Activated CD4-positive, alpha-beta memory T cell treated with anti-CD3 and anti-CD28 coated beads, Interleukin-2, amount 10 ng/mL, durations not matched to agents 7 days and 5 days (primary cell): Measurements from ENCODE around the gene SIAH3. TPM values are rescaled to one million over a fixed set of nuclear protein-coding genes. Genes with fewer than 3 reads are reported as not detected.
"Not testable (repeated sequence)": the region's sequence is repeated elsewhere in the genome, so short reads cannot be mapped to it uniquely, and the experiment has no call there.

Source experiments
- CTCF ChIA-PET: fragments of 350-600 bp; sonication (Branson Sonifier 250); formaldehyde crosslinking; loops from one replicate; lab custom pipeline; 2021; ENCODE audit warnings: antibody characterized with exemption, inconsistent platforms; lab: Charles Lee
- POLR2A ChIA-PET: fragments of 350-600 bp; sonication (Branson Sonifier 250); formaldehyde crosslinking; loops from one replicate; lab custom pipeline; 2021; ENCODE audit warnings: antibody characterized with exemption; lab: Charles Lee
- DNase-seq: peaks from one replicate; pipeline ENCODE4 v3.0.0-alpha.2; 2020
- H3K27ac Mint-ChIP-seq: one replicate; pipeline ENCODE4 v1.8.0; 2021; ENCODE audit warnings: mild to moderate bottlenecking, mixed read lengths
- H3K27me3 Mint-ChIP-seq: one replicate; pipeline ENCODE4 v1.8.0; 2021; ENCODE audit warnings: mixed read lengths
- H3K36me3 Mint-ChIP-seq: one replicate; pipeline ENCODE4 v1.8.0; 2021; ENCODE audit warnings: low read depth, mixed read lengths
- H3K4me1 Mint-ChIP-seq: one replicate; pipeline ENCODE4 v1.8.0; 2021; ENCODE audit warnings: mixed read lengths
- H3K4me3 Mint-ChIP-seq: one replicate; pipeline ENCODE4 v1.8.0; 2021; ENCODE audit warnings: mild to moderate bottlenecking, mixed read lengths
- H3K9me3 Mint-ChIP-seq: one replicate; pipeline ENCODE4 v1.8.0; 2021; ENCODE audit warnings: mixed read lengths
- total RNA-seq, 2 experiments: library from RNA; stranded (reverse); gene quantifications; one replicate each; pipeline ENCODE4 v1.2.3, GENCODE V29; 2021

Gene SIAH3
- total RNA-seq, 2 experiments from 2014 or later = 0.03 TPM; not detected in 1

DNA sequence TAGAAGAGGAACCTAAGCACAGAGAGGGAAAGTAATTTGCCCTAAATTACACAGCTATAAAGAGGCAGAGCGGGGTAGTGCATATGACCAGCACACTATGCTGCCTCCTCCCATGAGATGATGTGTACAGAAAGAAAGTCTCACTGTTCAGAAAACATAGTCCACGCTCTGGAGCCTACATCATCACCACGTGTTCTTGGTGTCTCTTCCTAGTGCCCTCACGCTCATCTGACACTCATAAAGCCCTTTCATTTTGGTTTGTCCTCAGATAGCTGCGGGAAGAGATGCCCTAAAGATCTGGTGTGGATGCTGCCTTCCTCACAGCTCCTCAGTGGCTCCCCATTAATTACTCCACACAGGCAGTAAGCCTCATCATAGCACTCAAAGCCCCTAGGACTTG lies 27.4 kb upstream of the SIAH3 start:
- Mint-ChIP-seq H3K27ac (no peak overlapping the region), H3K9me3 (no peaks in the 10 kb centered on the region), H3K4me1 (no peaks in the 10 kb centered on the region), H3K36me3 (no peaks in the 10 kb centered on the region), H3K4me3 (no peak overlapping the region), H3K27me3 (peaks cover 21% of the 10 kb centered on the region)
- ChIA-PET POLR2A (no interaction called here), CTCF (no interaction called here)
- DNase-seq = no peak

DNA sequence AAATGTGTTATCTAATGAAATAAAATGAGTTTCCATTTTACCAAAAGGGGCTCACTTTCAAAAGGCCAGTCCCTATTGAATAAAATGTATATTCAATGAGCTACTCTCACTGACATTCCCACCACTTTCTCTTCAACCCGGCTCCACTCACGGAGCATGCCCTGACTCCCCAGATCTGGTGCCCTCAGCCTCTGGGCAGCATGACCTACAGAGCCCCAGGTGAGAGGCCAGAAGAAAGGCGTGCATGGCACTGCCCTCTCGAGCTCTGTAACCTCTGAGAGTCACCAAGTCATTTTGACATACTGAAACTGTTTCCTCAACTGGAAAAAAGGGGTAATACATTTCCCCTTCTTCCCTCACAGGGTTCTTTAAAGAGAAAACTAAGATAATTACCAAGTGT lies 25.2 kb upstream of the SIAH3 start:
- Mint-ChIP-seq H3K27me3 (peaks cover 15% of the 10 kb centered on the region), H3K36me3 (no peaks in the 10 kb centered on the region), H3K9me3 (no peaks in the 10 kb centered on the region), H3K4me3 (no peak overlapping the region), H3K4me1 (no peaks in the 10 kb centered on the region), H3K27ac (no peak overlapping the region)
- ChIA-PET CTCF (no interaction called here), POLR2A (no interaction called here)
- no peak for DNase-seq

DNA sequence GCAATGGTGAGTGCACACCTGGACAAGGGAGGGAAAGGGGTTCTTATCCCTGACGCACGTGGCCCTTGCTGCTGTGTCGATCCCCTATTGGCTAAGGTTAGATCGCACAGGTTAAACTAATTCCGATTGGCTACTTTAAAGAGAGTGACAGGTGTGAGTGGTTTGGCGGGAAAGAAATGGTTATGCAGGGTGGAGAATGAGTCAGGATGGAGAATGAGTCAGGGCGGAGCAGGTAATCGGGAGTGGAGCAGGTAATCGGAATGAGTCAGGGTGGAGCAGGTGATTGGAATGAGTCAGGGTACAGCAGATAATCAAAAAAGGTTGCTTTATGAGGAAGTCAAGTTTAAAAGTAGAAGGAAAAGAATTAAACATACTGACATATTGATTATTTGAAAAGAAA lies 24.4 kb upstream of the SIAH3 start:
- Mint-ChIP-seq H3K27ac (no peak overlapping the region), H3K9me3 (no peaks in the 10 kb centered on the region), H3K36me3 (no peaks in the 10 kb centered on the region), H3K4me3 (no peak overlapping the region), H3K4me1 (no peaks in the 10 kb centered on the region), H3K27me3 (peaks cover 15% of the 10 kb centered on the region)
- DNase-seq = no peak
- CTCF ChIA-PET = no interaction called here
- POLR2A ChIA-PET = no interaction called here

- Mint-ChIP-seq H3K27ac (no peak overlapping the region), H3K4me1 (no peaks in the 10 kb centered on the region), H3K4me3 (no peak overlapping the region), H3K27me3 (peaks cover 11% of the 10 kb centered on the region), H3K9me3 (no peaks in the 10 kb centered on the region), H3K36me3 (no peaks in the 10 kb centered on the region)
- ChIA-PET POLR2A (no interaction called here), CTCF (no interaction called here)
- no peak for DNase-seq
Measured at GRCh38 chr13:45873491-45874325, 22.2 kb upstream of the SIAH3 start.

GRCh38 chr13:45872566-45872965 lies 21.0 kb upstream of the SIAH3 start:
- ChIA-PET POLR2A (no interaction called here), CTCF (no interaction called here)
- Mint-ChIP-seq H3K27ac (no peak overlapping the region), H3K4me3 (no peak overlapping the region), H3K36me3 (no peaks in the 10 kb centered on the region), H3K9me3 (no peaks in the 10 kb centered on the region), H3K4me1 (no peaks in the 10 kb centered on the region), H3K27me3 (peaks cover 8% of the 10 kb centered on the region)
- DNase-seq = no peak

DNA sequence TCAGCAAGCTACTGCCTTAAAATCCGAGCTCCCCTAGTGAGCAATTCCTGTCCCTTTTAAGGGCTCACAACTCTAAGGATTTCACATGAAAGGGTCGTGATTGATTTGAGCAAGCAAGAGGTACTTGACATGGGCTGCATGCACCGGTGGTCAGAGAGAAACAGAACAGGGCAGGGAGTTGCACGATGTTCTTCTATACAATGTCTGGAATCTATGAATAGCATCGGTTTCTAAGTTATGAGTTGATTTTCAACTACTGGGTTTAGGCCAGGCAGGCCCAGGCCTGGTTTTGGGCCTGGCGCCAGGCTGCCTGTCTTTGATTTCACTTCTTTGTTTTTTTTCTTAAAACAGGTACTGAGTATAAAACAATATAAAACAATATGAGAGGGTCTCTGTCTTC lies 19.6 kb upstream of the SIAH3 start:
- H3K4me1 Mint-ChIP-seq, CTCF ChIA-PET, H3K36me3 Mint-ChIP-seq, H3K9me3 Mint-ChIP-seq, POLR2A ChIA-PET, H3K4me3 Mint-ChIP-seq, H3K27me3 Mint-ChIP-seq, DNase-seq, H3K27ac Mint-ChIP-seq: not testable (repeated sequence)

GRCh38 chr13:45870232-45870631 lies 18.7 kb upstream of the SIAH3 start:
- CTCF ChIA-PET = no interaction called here
- Mint-ChIP-seq H3K27ac (no peak overlapping the region), H3K4me3 (no peak overlapping the region), H3K4me1 (no peaks in the 10 kb centered on the region), H3K9me3 (no peaks in the 10 kb centered on the region), H3K36me3 (no peaks in the 10 kb centered on the region), H3K27me3 (peaks cover 7% of the 10 kb centered on the region)
- POLR2A ChIA-PET = no interaction called here
- no peak for DNase-seq

GRCh38 chr13:45865414-45865813 lies 13.9 kb upstream of the SIAH3 start:
- H3K4me1 Mint-ChIP-seq = no peaks in the 10 kb centered on the region
- no peaks in the 10 kb centered on the region for H3K9me3 Mint-ChIP-seq
- CTCF ChIA-PET = no interaction called here
- no peak for DNase-seq
- peaks cover 16% of the 10 kb centered on the region for H3K27me3 Mint-ChIP-seq
- H3K27ac Mint-ChIP-seq = no peak overlapping the region
- POLR2A ChIA-PET = no interaction called here
- H3K36me3 Mint-ChIP-seq = no peaks in the 10 kb centered on the region
- H3K4me3 Mint-ChIP-seq = no peak overlapping the region

DNA sequence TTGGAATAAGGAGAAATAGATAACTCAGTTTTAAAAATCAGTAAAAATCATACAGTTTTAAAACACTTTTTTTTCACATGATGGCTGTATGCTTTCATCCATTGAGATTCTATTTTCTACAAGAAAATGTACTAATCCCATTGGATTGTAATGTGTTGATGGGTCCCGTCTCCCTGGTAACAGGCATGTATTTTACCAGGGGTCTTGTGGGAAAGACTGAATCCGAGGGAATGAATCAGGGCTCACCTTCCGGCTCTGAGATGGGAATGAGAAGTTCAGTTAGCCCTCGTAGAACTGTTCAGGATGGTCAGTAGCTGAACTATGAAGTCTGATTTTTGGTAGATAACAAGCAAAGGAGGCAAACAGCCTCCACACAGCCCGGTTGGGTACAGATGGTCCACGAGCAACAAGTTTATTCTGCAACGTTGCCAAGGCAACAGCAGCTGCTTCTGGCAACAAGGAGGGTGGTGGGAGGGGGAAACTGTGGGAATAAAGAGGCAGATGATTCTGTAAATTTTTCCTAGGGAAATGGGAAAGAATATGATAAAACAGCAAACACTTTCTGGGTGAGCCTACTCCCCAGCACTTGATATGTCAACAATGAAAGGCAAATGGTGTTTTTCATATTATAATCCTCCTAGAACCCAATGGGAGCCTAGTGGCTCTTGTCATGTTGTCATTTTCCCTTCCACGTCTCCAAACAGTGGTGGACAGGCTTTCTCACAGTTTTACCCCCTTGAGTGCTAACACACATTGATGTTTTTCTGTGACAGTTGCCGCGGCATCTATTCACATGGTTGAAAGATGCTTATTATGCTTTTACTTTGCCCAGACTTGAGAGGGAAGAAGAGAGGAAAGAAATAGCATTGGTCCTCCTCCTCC lies 12.4 kb upstream of the SIAH3 start:
- POLR2A ChIA-PET = no interaction called here
- CTCF ChIA-PET = no interaction called here
- DNase-seq = no peak
- H3K9me3 Mint-ChIP-seq = no peaks in the 10 kb centered on the region
- H3K27me3 Mint-ChIP-seq = peaks cover 19% of the 10 kb centered on the region
- no peak overlapping the region for H3K27ac Mint-ChIP-seq
- H3K4me1 Mint-ChIP-seq = no peaks in the 10 kb centered on the region
- no peaks in the 10 kb centered on the region for H3K36me3 Mint-ChIP-seq
- no peak overlapping the region for H3K4me3 Mint-ChIP-seq

GRCh38 chr13:45861322-45861721 lies 9.8 kb upstream of the SIAH3 start:
- DNase-seq = no peak
- H3K4me1 Mint-ChIP-seq = no peaks in the 10 kb centered on the region
- H3K27me3 Mint-ChIP-seq = peaks cover 20% of the 10 kb centered on the region
- CTCF ChIA-PET = no interaction called here
- no peaks in the 10 kb centered on the region for H3K36me3 Mint-ChIP-seq
- POLR2A ChIA-PET = no interaction called here
- no peaks in the 10 kb centered on the region for H3K9me3 Mint-ChIP-seq
- no peak overlapping the region for H3K27ac Mint-ChIP-seq
- H3K4me3 Mint-ChIP-seq = no peak overlapping the region

- no peaks in the 10 kb centered on the region for H3K36me3 Mint-ChIP-seq
- CTCF ChIA-PET = no interaction called here
- DNase-seq = no peak
- no peaks in the 10 kb centered on the region for H3K4me1 Mint-ChIP-seq
- peaks cover 27% of the 10 kb centered on the region for H3K27me3 Mint-ChIP-seq
- POLR2A ChIA-PET = no interaction called here
- no peak overlapping the region for H3K4me3 Mint-ChIP-seq
- no peak overlapping the region for H3K27ac Mint-ChIP-seq
- no peaks in the 10 kb centered on the region for H3K9me3 Mint-ChIP-seq
Measured at GRCh38 chr13:45860240-45860639, 8.7 kb upstream of the SIAH3 start.

GRCh38 chr13:45859705-45860104 lies 8.2 kb upstream of the SIAH3 start:
- DNase-seq = no peak
- Mint-ChIP-seq H3K4me3 (no peak overlapping the region), H3K27me3 (peaks cover 29% of the 10 kb centered on the region), H3K9me3 (no peaks in the 10 kb centered on the region), H3K4me1 (no peaks in the 10 kb centered on the region), H3K27ac (no peak overlapping the region), H3K36me3 (no peaks in the 10 kb centered on the region)
- POLR2A ChIA-PET = no interaction called here
- CTCF ChIA-PET = no interaction called here

DNA sequence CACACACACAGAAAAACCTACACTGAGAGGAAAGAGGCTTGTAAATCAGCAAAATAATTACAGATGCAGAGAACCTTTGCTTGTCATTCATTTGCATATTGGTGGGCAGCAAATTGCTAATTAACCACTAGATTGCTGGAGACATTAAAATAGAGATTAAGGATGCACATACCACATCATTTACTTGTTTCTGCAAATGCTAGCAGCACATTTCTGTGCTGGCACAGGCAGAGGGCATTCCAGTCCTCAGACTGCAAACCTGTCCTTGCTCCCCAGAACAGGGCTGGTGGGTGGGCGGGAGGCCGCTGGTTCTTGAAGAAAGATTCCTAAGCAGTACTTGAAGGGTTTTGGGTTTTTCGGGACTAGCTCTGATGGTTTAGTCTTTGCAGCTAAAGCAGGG lies 941 bp upstream of the SIAH3 start:
- H3K27me3 Mint-ChIP-seq = peaks cover 57% of the 10 kb centered on the region
- H3K36me3 Mint-ChIP-seq = no peaks in the 10 kb centered on the region
- no peak overlapping the region for H3K27ac Mint-ChIP-seq
- CTCF ChIA-PET = no interaction called here
- no peaks in the 10 kb centered on the region for H3K9me3 Mint-ChIP-seq
- H3K4me1 Mint-ChIP-seq = peaks cover 35% of the 10 kb centered on the region
- DNase-seq = no peak
- no peak overlapping the region for H3K4me3 Mint-ChIP-seq
- POLR2A ChIA-PET = no interaction called here
